M059J (cell line): ENCODE data around the gene EPHA2. TPM values are rescaled to one million over a fixed set of nuclear protein-coding genes. Genes with fewer than 3 reads are reported as not detected.
"Not testable (repeated sequence)": the region's sequence is repeated elsewhere in the genome, so short reads cannot be mapped to it uniquely, and the experiment has no call there.

Source experiments
- DNase-seq: peaks from one replicate; pipeline ENCODE4 v3.0.0-alpha.2; 2012; ENCODE audit warnings: low read depth
- total RNA-seq: library from RNA; depleted of rRNA; stranded (reverse); fragments of >200 nt; shearing (Covaris generic); gene quantifications from 2 replicates; pipeline ENCODE4 v1.2.3, GENCODE V29; 2014

Gene EPHA2
- total RNA-seq, 1 experiment from 2014 or later, result 212 TPM

DNA sequence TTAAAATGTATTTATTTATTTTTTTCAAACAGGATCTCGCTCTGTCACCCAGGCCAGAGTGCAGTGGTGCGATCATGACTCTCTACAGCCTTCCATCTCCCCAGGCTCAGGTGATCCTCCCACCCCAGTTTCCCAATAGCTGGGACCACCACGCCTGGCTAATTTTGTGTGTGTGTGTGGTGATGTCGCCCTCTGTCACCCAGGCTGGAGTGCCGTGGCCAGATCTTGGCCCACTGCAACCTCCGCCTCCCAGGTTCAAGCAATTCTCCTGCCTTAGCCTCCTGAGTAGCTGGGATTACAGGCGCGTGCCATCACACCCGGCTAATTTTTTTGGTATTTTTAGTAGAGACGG is 12.3 kb upstream of the EPHA2 start:
- DNase-seq, result not testable (repeated sequence)

GRCh38 chr1:16167331-16168143 is 11.7 kb upstream of the EPHA2 start:
- DNase-seq, result peak; percentile 17

- DNase-seq, result no peak
These were observed 10.2 kb upstream of the EPHA2 start for GRCh38 chr1:16166117-16166516.

- DNase-seq, result peak; percentile 9
These were observed 9.7 kb upstream of the EPHA2 start for GRCh38 chr1:16165548-16165947.

GRCh38 chr1:16165073-16165364 is 9.2 kb upstream of the EPHA2 start:
- peak; percentile 6 for DNase-seq

GRCh38 chr1:16164213-16165072 is 8.6 kb upstream of the EPHA2 start:
- peak; percentile 98 for DNase-seq

GRCh38 chr1:16163608-16164212 is 7.8 kb upstream of the EPHA2 start:
- DNase-seq, result not testable (repeated sequence)

GRCh38 chr1:16162163-16162822 is 6.4 kb upstream of the EPHA2 start:
- DNase-seq, result no peak

DNA sequence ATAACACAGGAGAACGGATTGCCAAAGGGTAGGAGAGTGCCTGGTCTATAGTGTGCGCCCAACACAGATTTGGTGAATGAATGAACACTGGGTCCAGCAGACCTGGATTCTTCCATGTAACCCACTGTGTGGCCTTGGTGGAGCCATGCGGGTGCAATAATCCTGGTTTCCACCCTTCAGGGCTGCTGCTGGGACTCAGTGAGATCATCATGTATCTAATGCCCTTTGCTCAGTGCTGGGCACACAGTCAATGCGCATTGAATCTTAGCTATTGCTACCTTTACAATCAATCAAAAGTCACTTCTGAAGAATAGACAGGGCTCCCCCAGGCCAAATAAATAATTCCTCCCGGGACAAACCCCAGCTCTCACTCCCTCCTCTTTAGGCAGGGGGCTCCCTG is 5.8 kb upstream of the EPHA2 start:
- no peak for DNase-seq

- peak; percentile 71 for DNase-seq
These were observed 3.3 kb upstream of the EPHA2 start for GRCh38 chr1:16158993-16159831.

DNA sequence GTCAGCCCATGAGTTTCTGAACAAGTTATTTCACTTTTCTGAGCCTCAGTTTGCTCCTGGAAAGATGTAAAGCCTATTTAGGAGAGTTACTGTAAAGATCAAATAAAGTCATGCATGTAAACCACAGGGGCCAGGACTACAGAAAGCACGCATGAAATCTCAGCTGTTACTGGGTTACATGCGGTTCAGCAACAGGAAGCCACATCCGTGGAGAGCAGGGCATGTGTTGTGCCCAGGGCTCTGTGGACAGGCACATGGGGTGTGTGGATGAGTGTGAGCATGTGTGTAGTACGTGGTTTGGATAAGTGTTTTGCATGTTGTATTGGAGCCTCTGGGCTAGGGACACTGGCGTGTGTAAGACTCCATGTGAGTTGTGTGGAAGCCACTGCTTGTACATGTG is 2.2 kb upstream of the EPHA2 start:
- DNase-seq, result no peak

DNA sequence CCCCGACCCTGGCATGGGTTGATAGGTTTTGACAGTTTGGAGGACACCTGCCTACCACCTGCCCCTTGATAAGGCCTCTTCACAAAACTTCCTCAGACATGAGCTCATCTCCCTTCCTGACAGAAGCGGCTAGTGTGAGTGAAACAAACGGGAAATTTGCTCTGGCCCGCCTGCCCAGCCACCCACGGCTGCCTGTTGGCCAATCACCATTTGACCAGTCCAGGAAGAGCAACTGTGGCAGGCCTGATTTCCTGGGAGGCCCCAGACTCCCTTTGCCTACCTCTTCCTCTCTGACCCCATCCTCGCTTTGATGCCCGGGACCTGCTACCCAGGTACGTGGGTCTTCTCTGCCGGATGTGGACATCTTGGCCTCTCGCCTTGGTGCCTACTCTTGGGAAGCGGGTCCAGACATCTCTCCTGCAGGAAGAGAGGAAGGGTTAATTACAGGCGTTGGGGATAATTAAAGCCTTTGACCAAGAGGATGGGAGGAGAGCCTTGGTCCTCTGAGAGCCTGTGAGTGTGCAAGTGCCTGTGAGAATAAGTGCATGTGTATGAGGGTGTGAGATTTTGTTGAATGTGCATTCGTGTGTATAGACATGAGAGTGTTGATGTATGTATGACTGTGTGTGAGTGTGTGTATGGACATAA is 1.1 kb upstream of the EPHA2 start:
- no peak for DNase-seq

DNA sequence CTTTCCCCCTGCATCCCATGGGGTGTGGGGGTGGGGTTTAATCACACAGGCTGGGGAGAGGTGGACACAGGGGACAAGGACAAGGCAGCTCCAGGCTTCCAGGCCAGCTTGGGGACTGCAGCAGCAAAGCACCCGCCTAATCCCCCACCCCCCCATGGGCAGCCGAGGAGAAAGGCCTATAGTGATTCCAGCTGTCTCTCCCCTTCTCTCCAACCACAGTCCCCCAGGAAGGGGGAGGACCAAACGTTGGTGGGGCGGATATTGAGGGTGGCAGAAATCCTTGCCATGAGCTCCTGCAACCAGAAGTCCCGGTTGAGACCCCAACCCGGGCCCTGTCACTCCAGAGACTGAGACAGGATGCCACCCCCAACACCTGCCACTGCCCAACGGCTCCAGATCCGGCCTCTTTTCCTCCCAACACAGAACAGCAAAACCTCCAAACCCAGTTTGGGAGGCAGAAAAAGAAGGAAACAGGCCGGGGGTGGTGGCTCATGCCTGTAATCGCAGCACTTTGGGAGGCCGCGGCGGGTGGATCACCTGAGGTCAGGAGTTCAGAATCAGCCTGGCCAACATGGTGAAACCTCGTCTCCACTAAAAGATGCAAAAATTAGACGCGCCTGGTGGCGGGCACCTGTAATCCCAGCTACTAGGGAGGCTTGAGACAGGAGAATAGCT is 1.7 kb downstream of the EPHA2 start:
- DNase-seq, result no peak

- no peak for DNase-seq
These were observed 2.5 kb downstream of the EPHA2 start for GRCh38 chr1:16153096-16153998.

DNA sequence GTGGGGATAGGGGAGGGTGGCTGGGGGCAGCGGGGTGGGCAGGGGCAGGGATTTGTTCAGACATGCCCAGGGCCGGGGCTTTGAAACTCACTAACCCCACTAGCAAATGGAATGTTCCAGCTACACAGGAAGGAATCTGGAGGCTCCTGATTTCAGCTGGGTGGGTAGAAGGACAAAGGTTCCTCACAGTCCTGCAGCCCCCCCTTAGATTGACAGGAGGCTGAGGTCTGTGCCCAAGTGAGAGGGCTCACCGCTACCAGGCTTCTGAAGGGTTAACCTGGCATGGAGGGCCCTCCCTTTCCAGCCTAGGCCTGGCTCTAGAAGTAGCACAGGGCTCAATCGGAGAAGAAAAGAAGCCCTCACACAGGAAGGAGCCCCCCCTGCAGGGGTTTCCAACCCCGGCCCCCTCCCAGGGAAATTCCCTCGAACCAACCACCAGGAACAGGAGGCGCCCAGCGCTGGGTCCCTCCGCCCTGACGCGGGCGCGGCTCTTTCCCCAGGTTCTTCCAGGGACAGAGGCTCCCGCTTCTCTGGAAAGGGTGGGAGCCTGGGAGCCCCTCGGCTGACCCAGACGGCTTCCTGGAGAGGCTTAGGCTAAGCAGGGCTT is 3.3 kb downstream of the EPHA2 start:
- DNase-seq, result no peak

DNA sequence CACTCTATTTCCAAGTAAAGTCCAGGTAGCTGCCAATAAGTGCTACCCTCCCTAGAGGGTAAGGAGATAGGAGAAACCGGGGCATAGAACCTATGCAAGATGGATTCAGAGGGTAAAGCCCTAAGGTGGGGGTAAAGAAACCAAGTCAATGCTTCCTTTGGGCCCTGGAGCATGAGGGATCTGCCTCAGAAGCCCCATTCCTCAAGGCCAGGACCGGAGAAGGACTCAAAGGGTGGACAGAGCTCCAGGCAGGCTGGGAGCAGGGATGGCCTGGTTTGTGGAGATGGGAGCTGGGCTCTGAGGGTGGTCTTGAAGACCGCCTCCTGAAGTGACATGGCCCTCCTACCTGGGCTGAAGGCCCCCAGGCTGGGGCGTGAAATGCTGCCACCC is 3.9 kb downstream of the EPHA2 start:
- DNase-seq, result no peak

- peak; percentile 70 for DNase-seq
These were observed 4.5 kb downstream of the EPHA2 start for GRCh38 chr1:16151196-16151994.

DNA sequence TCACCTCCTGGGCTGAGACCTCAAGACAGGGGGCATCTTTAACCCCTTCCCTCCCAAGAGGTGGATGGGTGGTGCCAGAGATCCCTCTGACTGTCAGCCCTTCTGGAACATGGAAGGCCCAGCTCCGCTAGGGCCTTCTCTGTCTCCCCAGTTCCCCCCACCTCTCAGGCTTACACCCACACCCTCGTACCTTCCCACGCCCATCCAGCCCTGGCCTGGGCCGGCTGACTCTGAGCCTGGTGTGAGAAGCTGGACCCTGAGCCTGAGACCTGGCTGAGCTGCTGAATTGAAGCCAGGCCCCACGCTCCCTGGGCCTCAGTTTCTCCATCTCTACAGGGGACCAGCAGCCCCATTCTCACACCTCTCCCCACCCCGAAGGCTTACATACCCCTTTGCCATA is 5.4 kb downstream of the EPHA2 start:
- no peak for DNase-seq
